GM12875 (cell line): Measurements from ENCODE around the gene CHMP2A.
"Not testable (repeated sequence)": the region's sequence is repeated elsewhere in the genome, so short reads cannot be mapped to it uniquely, and the experiment has no call there.

Experiments
- H3K4me3 ChIP-seq: one replicate; pipeline ENCODE4 v1.5.1; 2011; ENCODE audit warnings: low read depth, low read length, control low read depth
- CTCF ChIP-seq: IDR thresholded peaks from 2 replicates; pipeline ENCODE4 v1.5.1; 2011; ENCODE audit warnings: low read depth, mild to moderate bottlenecking, control low read depth, inconsistent platforms, low read length, moderate library complexity, borderline replicate concordance; ENCODE audit not compliant: insufficient read depth

CHMP2A gene

GRCh38 chr19:58545286-58546018 lies 9.5 kb downstream of the CHMP2A start:
- TF ChIP-seq CTCF = no peak
- H3K4me3 ChIP-seq = peak overlapping the region; percentile 99

GRCh38 chr19:58544591-58545285 lies 10.2 kb downstream of the CHMP2A start:
- TF ChIP-seq CTCF = no peak
- H3K4me3 ChIP-seq = peak overlapping the region; percentile 99

- TF ChIP-seq CTCF = no peak
- H3K4me3 ChIP-seq = peak within 1 kb of the TSS; percentile 99
Observed at GRCh38 chr19:58543826-58544590, 10.9 kb downstream of the CHMP2A start, which contains the start of gene TRIM28. TRIM28 (plus strand) TSS chr19:58544064; CDS start chr19:58544758, 694 bp downstream.

GRCh38 chr19:58542641-58543372 lies 12.1 kb downstream of the CHMP2A start:
- not testable (repeated sequence) for H3K4me3 ChIP-seq

- not testable (repeated sequence) for H3K4me3 ChIP-seq
Observed at GRCh38 chr19:58539169-58539559, 15.7 kb downstream of the CHMP2A start.

GRCh38 chr19:58538257-58539168 lies 16.4 kb downstream of the CHMP2A start:
- H3K4me3 ChIP-seq = peak overlapping the region; percentile 58
- no peak for TF ChIP-seq CTCF
